GM18505 (cell line): ENCODE measurements around the gene CSF1.
"Not testable (repeated sequence)": the region's sequence is repeated elsewhere in the genome, so short reads cannot be mapped to it uniquely, and the experiment has no call there.

Experiments
- ATAC-seq: cut with Tn5 transposase; IDR thresholded peaks from one replicate; pipeline ENCODE4 v1.9.1; 2021; ENCODE audit not compliant: unreplicated experiment
- POLR2A ChIP-seq: IDR thresholded peaks from 4 replicates; pipeline ENCODE4 v1.6.1; 2011; ENCODE audit warnings: borderline replicate concordance; ENCODE audit not compliant: insufficient read depth, insufficient read length; ENCODE audit errors: extremely low read depth

CSF1 gene, protein sequence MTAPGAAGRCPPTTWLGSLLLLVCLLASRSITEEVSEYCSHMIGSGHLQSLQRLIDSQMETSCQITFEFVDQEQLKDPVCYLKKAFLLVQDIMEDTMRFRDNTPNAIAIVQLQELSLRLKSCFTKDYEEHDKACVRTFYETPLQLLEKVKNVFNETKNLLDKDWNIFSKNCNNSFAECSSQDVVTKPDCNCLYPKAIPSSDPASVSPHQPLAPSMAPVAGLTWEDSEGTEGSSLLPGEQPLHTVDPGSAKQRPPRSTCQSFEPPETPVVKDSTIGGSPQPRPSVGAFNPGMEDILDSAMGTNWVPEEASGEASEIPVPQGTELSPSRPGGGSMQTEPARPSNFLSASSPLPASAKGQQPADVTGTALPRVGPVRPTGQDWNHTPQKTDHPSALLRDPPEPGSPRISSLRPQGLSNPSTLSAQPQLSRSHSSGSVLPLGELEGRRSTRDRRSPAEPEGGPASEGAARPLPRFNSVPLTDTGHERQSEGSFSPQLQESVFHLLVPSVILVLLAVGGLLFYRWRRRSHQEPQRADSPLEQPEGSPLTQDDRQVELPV

DNA sequence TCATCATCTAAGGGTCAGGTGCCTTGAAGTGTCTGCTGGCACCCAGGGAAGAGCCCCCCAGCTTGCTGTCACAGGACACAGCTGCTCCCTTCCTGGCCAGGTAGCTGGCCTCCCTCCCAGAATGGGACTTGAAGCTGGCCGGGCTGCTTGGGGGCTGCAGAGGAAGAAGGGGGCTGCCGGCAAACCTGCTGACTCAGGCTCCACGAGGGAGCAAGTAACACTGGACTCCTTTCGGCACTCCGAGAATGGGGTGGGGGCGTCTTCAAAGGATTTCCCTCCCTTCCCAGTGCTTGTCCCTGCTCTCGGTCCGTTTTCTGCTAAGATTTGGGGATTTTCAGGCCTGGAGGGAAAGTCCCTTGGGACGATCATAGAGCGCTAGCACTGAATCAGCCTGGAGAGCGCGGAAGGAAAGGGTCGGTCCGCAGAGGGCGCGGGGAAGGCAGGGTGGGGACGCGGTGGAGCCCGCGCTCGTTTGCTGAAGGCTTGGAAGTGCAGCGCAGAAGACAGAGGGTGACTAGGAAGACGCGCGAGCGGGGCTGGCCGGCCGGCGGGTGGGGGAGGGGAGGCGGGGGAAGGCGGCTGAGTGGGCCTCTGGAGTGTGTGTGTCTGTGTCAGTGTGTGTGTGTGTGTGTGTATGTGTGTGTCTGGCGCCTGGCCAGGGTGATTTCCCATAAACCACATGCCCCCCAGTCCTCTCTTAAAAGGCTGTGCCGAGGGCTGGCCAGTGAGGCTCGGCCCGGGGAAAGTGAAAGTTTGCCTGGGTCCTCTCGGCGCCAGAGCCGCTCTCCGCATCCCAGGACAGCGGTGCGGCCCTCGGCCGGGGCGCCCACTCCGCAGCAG lies at the start of gene CSF1:
CSF1 (plus strand) TSS at position 727 of the 840 bp plus-strand sequence. CDS start 175 bp downstream, outside the sequence.
- TF ChIP-seq POLR2A, result peak; percentile 86
- ATAC-seq, result no peak

DNA sequence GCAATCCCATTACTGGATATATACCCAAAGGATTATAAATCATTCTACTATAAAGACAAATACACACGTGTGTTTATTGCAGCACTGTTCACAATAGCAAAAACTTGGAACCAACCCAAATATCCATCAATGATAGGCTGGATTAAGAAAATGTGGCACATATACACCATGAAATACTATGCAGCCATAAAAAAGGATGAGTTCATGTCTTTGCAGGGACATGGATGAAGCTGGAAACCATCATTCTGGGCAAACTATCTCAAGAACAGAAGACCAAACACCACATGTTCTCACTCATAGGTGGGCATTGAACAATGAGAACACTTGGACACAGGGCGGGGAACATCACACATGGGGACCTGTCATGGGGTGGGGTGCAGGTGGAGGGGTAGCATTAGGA lies 49.0 kb upstream of the CSF1 start:
- not testable (repeated sequence) for ATAC-seq

DNA sequence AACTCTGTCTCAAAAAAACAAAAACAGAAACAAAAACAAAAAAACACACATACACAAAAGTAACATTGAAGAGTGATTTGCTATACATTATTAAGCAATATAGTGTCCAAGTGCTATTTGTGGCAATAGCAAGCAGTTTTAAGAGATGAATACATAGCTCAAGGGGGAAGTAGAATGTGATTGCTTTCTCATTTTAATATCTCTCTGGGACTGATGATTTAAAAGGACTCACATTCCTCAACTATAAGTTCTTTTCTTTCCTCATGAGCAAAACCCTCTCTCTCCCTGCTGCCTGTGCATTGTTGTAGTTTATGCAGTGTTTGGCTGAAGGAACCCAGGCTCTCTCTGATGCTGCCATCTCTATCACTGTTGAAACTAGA lies 47.0 kb upstream of the CSF1 start:
- no peak for ATAC-seq
- TF ChIP-seq POLR2A, result no peak

DNA sequence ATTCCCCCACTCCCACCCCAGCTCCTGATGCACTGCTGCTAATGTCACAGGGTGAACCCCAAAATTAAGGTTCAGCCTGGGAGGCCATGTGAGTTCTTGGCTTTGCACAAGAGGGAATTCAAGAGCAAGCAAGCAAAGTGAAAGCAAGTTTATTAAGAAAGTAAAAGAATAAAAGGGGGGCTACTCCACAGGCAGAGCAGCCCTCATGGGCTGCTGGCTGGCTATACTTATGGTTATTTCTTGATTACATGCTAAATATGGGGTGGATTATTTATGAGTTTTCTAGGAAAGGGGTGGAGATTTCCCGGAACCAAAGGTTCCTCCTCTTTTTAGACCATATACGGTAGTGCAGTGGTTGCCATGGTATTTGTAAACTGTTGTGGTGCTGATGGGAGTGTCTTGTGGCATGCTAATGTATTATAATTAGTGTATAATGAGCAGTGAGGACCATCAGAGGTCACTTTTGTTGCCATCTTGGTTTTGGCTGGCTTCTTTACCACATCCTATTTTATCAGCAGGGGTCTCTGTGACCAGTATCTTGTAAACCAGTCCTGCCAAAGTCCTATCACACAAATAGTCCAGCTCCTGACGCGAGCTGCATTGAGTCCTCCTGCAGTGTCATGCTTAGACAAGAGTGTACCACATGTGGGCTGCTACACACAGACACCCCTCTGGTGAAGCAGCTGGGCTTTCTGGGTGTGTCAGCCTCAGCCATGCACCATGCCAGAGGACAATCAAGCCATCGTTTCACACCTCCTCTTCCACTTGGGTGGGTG lies 46.4 kb upstream of the CSF1 start:
- no peak for ATAC-seq
- TF ChIP-seq POLR2A, result no peak

DNA sequence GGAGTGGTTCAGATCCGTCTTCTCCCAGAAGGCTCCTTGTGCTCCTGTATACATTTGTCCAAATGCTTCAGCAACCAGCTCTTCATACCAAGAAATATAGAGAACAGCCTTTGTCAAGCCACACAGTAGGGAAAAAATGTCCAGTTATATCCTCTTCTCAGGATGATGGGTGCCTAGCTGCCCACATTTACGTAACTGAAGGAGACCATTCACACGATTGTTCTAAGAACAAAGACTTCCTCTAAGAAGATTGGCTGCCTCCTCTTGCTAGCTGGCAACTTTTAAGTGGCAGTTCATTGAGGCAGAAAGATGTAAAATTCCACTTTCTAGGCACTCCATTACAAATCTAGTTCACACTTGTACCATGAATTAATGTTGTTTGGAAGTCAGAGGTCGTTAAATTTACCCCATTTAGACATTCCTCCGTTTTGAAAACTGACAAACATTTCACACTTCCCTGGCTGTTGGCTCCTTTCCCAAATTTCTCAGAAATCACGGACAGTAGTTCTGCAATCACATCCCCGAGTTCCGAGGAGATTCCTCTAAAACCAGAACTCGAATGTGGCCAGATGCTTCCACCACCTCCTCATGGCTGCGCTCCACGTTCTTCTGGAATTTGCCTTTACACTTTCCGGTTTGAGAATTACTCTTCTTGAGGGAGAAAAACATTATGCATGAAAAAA lies 45.6 kb upstream of the CSF1 start:
- no peak for ATAC-seq
- no peak for TF ChIP-seq POLR2A

DNA sequence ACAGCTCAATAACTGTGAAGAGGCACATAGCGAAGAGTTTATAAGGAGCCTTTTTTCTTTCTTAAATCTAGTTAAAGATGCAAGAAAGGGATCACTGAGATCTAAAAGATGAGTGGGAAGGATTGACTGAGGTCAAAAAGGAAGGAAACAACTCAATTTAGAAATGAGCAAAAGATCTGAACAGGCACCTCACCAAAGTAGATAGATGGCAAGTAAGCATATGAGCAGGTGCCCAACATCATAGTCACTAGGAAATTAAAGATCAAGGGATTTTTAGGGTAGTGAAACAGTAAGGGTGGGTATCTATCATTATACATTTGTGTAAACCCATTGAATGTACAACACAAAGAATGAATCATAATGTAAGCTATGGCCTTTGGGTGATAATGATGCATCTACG lies 44.6 kb upstream of the CSF1 start:
- TF ChIP-seq POLR2A, result no peak
- no peak for ATAC-seq

DNA sequence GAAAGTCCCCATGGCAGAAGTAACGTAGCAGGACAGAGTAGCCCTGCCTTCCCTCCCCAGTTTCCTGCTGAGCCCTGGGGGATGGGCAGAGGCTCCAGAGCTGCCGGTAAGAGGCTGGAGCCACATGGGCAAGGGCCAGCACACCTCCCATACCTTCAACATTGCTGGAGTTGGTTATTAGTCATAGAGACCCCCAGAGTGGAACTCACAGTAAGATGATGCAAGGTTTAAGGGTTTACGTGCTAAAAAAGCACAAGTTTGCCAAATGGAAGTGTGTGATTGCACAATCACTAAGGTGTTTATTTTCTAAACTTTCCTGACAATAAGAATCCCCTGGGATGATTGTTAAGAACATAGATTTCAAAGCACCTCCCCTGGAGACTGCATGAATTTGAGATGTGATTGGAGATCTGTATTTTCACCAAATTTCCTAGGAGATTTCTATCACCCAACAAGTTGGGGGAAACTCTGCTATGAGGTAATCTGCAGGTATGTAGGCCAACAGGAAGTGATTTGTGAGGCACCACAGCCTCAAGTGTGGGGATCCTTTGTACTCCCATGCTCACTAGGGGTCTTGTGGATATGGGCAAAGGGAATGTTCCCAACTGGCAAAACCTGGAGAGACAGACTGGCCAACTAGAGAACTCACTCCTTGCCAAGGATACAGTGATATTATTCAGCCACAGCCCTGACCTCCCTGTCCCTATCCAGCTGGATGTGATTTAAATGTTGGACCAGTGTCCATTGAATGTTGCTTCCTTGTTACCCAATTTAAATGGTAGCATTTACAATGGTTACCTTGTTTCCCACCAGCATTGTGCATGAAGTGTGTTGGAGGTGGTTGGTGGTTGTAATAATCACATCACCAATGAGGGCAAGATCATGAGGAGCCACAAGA lies 37.1 kb upstream of the CSF1 start:
- no peak for ATAC-seq
- no peak for TF ChIP-seq POLR2A

DNA sequence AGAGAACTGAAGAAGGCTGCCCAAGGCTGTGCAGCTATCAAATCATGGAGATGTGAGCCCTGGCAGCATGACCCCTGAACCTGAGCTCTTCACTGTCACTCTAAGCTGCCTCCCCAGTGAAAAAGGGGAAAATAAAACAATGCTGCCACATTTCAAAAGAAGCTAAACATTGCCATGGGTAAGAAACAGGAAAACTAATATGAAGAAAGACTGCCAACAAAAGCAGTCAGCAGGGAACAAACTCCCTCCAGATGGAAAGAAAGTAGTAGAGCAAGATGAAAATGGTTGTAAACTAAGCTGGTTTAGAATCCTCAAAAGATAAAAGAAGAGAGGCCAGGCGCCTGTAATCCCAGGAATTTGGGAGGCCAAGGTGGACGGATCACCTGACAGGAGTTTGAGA lies 36.2 kb upstream of the CSF1 start:
- no peak for ATAC-seq
- TF ChIP-seq POLR2A, result no peak

DNA sequence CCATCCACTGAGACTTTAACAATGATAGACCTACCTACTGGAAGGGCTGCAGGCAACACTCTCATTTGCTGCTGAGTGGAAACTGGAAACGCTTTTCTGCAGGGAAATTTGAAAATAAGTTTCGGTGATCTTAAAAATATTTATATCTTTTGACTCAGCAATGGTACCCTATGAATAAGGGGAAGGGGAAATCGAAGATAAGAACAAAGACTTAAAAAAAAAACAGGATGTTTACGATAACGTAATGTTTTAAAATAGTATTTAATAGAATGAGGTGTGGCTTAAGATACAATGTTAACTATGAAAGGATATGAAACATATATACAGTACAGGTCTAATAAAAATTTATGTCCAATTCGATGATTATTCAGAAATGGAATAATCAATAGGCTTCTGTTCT lies 34.8 kb upstream of the CSF1 start:
- no peak for TF ChIP-seq POLR2A
- ATAC-seq, result no peak

DNA sequence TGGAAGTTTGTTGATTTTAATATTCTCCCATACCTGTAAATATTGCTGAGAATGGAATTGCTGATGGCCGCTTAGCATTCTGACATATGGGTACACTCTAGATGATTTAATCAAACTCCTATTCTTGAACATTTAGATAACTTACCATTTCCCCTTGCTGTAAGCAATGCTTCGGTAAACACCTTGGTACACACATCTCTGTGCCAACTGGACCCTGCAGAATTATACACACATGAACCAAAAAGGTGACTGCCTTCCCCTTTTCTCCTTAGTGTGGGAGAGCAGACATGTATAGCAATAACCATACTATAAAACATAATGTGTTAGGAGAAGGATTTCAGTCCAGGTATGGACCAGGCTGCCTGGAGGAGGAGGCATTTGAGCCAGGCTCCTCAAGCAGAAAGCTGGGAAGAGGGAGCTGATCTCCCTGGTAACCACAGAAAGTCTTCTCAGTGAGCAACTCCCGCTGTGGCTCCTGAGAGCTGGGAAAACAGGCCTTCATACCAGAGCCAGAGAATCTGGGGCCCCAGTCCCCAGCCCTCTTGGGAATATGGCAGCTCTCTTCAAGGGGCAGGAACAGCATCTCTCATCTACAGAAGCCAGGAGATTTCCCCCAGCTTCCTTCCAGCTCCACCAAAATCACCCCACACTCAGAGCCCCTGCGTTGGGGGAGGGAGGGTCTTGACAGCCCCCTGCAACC lies 33.9 kb upstream of the CSF1 start:
- ATAC-seq, result no peak
- TF ChIP-seq POLR2A, result no peak

DNA sequence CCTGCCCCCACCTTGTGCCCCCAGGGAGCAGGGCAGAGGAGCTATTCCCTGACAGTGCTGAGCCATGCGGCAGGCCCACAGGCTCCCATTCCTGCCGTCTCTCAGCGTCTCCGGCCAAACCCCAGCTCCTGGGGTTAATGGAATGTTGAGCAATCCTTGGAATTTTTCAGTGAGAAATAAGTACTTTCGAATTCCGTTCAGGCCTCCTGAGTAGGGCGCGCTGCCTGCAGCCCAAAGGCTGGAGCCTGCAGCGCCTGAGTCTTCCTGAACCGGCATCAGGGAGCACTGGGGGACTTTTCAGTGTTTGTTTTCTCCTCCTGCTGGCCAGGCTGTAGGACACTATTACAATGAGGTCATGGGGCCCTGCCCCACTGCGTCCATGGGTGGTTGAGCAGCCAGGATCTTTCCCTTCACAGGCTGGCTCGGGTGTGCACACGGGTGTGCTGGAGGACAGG lies 33.3 kb upstream of the CSF1 start:
- no peak for ATAC-seq
- no peak for TF ChIP-seq POLR2A
